ENCODE results near the gene PACRG. TPM values are rescaled to one million over a fixed set of nuclear protein-coding genes. Genes with fewer than 3 reads are reported as not detected.

PACRG gene
- total RNA-seq, 1 experiment from 2014 or later: not detected

DNA sequence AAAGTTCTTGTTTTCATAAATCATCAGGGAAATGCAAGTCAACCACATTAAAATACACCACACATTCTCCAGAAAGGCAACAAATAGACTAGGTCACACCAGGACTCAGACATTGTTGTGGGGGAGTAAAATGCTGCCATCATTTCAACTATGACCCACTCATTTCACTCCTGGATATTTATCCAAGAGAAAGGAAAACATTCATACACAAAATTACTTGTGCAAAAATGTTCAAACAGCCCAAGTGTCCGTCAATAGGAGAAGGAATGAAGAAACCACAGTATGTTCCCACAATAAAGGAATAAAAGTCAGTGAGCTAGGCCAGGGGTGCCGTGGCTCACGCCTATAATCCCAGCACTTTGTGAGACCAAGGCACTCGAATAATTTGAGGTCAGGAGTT lies 605.3 kb downstream of the PACRG start:
- DNase-seq (ENCODE audit: low spot score): no peak

DNA sequence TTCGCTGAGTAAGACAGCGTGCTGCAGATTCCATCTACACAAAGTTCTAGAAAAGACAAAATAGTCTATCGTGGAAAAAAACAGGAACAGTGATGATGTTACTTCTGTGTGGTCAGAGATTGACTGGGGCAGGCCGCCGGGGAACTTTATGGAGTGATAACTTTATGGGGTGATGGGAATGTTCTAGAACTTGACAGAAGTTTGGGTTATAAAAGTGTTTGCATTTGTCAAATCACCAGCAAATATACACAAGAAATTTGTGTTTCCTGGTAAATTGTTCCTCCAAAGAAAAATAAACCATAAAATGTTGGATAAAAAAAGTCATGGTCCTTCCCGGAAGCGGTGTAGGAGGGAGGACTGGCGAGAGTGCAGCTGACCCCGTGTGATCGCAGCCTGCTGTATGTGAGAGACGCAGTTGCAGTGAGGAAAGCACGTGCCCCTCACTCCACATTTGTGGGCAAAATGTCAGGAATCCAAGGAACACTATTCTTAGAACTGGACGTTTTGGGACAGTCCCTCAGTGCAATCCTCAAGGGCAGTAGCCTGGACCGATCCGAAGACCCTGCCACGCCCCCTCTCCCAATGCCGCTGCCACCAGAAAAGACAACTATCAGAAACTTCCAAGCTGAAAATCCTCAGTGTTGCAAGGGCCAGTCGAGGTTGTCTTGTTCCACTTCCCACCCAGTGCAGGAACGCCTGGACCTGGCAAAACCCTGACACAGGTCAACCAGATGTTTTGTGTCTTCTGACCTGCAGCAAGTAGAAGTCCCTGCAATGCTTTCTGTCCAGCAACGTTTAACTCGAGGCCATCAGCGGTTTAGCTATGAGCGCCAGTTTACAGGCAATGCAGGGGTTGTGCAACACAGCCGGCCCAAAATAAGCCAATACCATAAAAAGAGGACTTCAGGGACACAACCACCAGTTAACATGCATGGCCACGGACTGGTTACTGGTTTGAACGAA lies 606.2 kb downstream of the PACRG start:
- DNase-seq (ENCODE audit: low spot score): no peak

- DNase-seq (ENCODE audit: low spot score): no peak
Measured at GRCh38 chr6:163335056-163335455, 607.3 kb downstream of the PACRG start.

- DNase-seq (ENCODE audit: low spot score): no peak
Measured at GRCh38 chr6:163335671-163336545, 608.1 kb downstream of the PACRG start.

- no peak for DNase-seq (ENCODE audit: low spot score)
Measured at GRCh38 chr6:163336961-163337360, 609.2 kb downstream of the PACRG start.

- DNase-seq (ENCODE audit: low spot score): no peak
Measured at GRCh38 chr6:163337958-163338357, 610.2 kb downstream of the PACRG start.

DNA sequence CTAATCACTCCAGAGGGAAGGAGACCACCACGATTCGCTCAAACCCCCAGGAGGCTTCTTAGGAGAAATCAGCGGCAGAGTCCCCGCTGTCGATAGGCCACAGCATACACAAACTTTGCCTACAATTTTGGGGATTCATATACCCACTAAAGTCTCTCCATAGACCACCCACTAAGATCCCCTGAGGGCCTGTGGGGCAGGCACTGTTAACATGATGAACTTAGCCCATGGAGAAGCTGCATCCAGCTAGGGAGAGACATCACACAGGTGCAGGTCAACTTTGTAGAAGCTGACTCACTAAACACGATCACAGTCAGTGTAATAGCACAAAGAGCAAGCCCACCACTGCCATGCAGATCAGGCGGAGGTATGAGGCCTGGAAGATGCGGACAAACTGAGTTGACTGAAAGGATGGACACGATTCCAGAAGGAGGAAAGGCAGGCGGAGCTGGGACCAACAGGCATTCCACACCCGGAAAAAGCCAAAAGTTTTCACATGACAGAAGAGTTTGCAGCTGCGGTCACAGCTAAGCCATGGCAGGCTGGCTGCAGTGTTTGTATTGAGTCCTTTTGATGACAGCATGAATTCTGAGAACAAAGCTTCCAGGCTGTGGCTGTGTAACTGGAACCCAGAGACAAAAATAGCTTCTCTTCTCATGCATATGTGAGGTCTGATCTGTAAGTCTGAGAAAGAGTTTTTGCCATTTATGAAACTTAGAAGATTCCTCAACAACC lies 611.1 kb downstream of the PACRG start:
- DNase-seq (ENCODE audit: low spot score): no peak

GRCh38 chr6:163339466-163339865 lies 611.7 kb downstream of the PACRG start:
- no peak for DNase-seq (ENCODE audit: low spot score)

- no peak for DNase-seq (ENCODE audit: low spot score)
Measured at GRCh38 chr6:163340201-163340887, 612.6 kb downstream of the PACRG start.

DNA sequence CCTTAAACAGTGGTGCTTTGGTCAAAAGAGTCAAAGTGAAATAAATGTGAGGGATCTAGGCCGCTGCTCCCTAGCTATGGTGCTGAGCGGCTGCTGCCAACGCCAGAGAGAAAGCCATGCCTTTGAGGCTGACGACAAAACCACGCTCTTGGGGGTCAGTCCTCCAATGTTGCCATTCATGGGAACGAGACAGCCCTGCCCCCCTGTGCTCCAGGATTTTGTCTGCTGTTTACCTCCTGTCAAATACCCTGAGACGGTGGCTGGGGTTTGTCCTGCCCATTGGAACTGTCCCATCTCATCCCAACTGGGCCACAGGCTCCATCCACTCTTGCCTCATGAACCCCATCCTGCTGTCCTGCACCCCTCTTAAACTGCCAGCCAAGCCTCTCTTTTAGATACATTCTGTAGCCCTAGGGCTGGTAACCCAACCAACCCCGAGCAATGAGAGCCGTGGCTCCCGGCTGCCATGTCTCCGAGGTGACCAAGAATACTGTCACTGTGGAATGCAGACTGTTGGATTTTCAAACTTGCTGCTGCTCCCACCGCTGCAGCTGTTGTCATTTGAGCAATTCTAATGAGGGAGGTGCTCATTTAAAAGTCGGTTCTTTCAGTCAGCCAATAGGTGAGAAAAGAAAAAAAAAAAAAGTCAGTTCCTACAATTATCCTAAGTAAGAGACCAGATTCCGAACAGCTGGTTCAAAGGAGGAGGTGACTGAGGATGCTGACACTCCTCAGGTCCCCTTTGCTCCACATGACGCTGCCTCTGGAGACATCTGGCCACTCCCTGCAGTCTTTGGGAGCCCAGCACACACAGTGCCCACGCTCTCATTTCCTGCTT lies 613.7 kb downstream of the PACRG start:
- no peak for DNase-seq (ENCODE audit: low spot score)

DNA sequence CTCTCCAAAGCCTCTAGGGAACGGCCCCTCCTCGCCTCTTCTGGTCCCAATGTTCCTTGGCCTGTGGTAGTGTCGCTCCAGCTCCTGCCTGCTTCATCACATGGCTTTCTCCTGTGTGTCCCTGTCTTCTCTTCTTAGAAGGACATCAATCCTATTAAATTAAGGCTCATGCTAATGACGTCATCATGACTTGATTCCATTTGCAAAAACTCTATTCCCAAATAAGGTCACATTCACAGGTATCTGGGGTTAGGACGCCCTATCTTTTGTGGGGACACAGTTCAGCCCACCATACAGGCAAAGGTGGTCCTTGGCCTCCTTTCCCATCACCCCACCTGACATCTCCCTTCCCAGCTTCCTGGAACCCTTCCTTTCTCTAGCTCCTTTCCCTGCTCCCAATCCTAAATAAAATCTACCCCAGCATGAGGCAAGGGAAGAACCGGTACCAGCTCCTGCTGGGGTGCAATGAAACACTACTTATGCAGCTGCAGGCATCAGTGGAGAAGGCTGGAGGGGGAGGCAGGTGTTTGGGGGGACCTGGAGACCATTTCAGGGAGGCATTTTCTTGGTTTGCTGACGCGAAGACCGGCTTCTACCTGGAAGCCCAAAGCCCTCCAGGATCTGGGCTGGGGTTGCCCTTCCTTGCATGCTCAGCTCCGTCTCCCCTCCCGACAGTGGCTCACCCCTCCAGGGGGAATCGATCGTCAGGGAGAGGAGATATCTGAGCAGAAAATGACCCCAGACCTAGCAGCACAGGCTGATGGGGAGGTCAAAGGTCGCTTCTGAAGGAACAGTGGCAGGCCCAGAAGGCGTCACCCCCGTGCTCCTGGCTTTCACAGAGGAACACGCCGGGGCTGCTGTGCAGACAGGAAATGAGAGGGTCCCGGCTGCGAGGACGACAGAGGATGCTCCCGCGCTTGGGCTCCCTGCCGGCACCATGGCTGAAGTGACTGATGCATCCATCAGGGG lies 615.1 kb downstream of the PACRG start:
- DNase-seq (ENCODE audit: low spot score): no peak

GRCh38 chr6:163343609-163344008 lies 615.8 kb downstream of the PACRG start:
- no peak for DNase-seq (ENCODE audit: low spot score)

DNA sequence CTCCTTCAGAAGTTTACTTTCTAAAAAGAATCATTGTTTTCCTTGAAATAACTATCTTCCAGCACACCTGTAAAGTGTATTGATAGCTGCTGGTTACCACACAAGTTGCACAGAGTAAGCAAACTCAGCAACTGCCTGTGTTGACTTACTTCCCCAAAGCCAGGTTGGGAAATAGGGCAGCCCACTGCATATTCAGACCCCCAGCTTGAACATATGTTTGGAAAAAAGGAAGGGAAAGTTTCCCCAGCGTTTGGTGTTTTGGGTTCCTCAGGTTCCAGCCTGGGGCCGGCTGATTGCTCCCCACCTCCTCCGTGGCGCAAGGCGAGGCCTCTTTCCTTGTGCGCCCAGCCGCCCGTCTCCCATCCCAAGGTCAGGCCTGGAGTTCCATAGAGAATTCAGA lies 616.6 kb downstream of the PACRG start:
- no peak for DNase-seq (ENCODE audit: low spot score)

DNA sequence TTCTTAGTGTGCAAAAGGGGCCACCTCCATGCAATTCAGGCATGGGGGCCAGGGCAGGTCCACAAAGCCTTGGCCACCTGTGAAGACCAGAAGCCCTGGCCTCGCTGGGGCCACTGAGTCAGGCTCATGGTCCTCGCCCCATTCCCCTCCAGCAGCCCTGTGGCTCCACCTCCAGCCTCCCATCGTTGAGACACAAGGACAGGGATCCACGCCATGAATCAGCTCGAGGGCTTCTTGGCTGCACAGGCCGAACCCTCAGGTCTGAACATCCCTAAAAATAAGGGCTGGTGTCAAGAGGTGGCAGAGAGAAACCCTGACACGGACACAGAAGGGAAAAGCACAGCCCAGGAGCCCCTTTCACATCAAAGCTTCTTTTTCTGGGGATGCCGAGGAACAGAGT lies 618.2 kb downstream of the PACRG start:
- DNase-seq (ENCODE audit: low spot score): no peak

DNA sequence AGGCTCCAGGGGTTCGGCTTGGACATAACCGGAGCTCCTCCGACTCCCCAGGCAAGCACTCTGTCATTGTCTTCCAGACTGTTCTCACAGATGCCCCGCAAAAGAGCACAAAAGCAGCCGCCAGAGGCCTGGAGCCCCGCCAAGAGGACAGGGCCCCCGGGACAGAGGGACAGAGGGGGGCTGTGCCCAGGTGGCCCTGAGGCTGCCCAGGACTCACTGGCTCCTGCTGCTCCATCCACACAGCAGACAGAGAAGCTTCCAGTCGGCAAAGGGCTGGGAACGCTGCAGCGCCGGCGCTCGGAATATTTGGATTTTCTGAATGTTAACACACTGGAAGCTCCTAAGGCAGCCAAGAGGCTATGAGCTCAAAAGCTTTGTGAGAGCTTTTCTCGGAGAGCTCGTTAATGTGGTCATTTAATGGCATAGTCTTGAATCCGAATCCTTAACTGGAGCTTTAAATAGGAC lies 618.8 kb downstream of the PACRG start:
- DNase-seq (ENCODE audit: low spot score): no peak

- DNase-seq (ENCODE audit: low spot score): no peak
Measured at GRCh38 chr6:163347021-163347446, 619.3 kb downstream of the PACRG start.

- no peak for DNase-seq (ENCODE audit: low spot score)
Measured at GRCh38 chr6:163348789-163349680, 621.3 kb downstream of the PACRG start.

GRCh38 chr6:163349696-163350095 lies 621.9 kb downstream of the PACRG start:
- no peak for DNase-seq (ENCODE audit: low spot score)

All from A172 (cell line).